Heart right ventricle (tissue), 16 donors: ENCODE data around the gene PCGF1. TPM values are rescaled to one million over a fixed set of nuclear protein-coding genes. Genes with fewer than 3 reads are reported as not detected.

Source experiments
- ATAC-seq, 8 donors: fragments of 200-7000 bp; cut with Tn5 transposase; one replicate each; pipeline ENCODE4 v1.9.1; 2020; ENCODE audit warnings: mild to moderate bottlenecking in 8 of 8, moderate library complexity in 8 of 8, moderate number of reproducible peaks in 1 of 8
- DNase-seq, 2 donors: peaks; one replicate each; pipeline ENCODE4 v3.0.0-alpha.2; 2020
- H3K27ac ChIP-seq, 10 donors: fragments of 200-600 bp; sonication (generic) in 2 of 10; one replicate each; pipeline versions ENCODE4 v1.5.0 to v1.8.0; 2020 to 2022; ENCODE audit warnings: mild to moderate bottlenecking in 3 of 10
- H3K27me3 ChIP-seq, 7 donors: fragments of 200-600 bp; one replicate each; pipeline ENCODE4 v1.8.0; 2021 to 2022; ENCODE audit warnings: mild to moderate bottlenecking in 2 of 7
- H3K36me3 ChIP-seq, 9 donors: fragments of 200-600 bp; sonication (generic) in 1 of 9; one replicate each; pipeline versions ENCODE4 v1.5.0 to v1.8.0; 2020 to 2022; ENCODE audit warnings: mild to moderate bottlenecking in 2 of 9
- H3K4me1 ChIP-seq, 9 donors: fragments of 200-600 bp; sonication (generic) in 1 of 9; one replicate each; pipeline versions ENCODE4 v1.5.0 to v1.8.0; 2020 to 2022; ENCODE audit warnings: mild to moderate bottlenecking in 4 of 9
- H3K4me3 ChIP-seq, 10 donors: fragments of 200-600 bp; sonication (generic) in 2 of 10; one replicate each; pipeline versions ENCODE4 v1.5.0 to v1.8.0; 2020 to 2022; ENCODE audit warnings: mild to moderate bottlenecking in 7 of 10, moderate library complexity in 2 of 10
- H3K9me3 ChIP-seq, 11 donors: fragments of 200-600 bp in 10 of 11; sonication (generic) in 2 of 11; one replicate each; pipeline versions ENCODE4 v1.5.0 to v1.8.0; 2013 to 2022; ENCODE audit warnings: mild to moderate bottlenecking in 2 of 11, control low read depth in 1 of 11, moderate library complexity in 1 of 11
- CTCF ChIP-seq, 9 donors: fragments of 200-600 bp; sonication (generic) in 2 of 9; IDR thresholded peaks; one replicate each; pipeline versions ENCODE4 v1.5.0 to v1.8.0; 2021 to 2022; ENCODE audit warnings: antibody characterized with exemption in 9 of 9, mild to moderate bottlenecking in 5 of 9, moderate library complexity in 1 of 9
- WGBS, 2 donors: extraction: QIAGEN DNeasy Blood & Tissue Kit; methylation state at CpG; one replicate each; pipeline ENCODE4 v1.1.7; 2013; ENCODE audit warnings: inconsistent platforms in 1 of 2; 5-methylcytosine and 5-hydroxymethylcytosine counted together
- intact Hi-C, 10 donors: fragments of 100-400 bp; cut with DNase I; formaldehyde crosslinking; loops; one replicate each; pipeline versions ENCODE4 v1.11.1 to v1.14.2; 2022
- polyA plus RNA-seq, 2 donors: library from polyadenylated mRNA; stranded (reverse); fragments of 200-250 nt; gene quantifications; one replicate each; pipeline ENCODE4 v1.2.3, GENCODE V29; 2013
- total RNA-seq, 10 donors: library from RNA; stranded (reverse); fragmentation: NEBNext Ultra II Directional in 3 of 10; extraction: Animal tissue kit (Norgen Biotek cat#: 25700) in 3 of 10; gene quantifications; one replicate each; pipeline versions ENCODE4 v1.2.1 to v1.2.4, GENCODE V29; 2021 to 2023
- donor health status: Arrhythmogenic right ventricular cardiomyopathy.
- donor health status: ischemic (EF 13 %, LVEDD 7.1; RV severe dilation, severe dysfunction).
- donor health status: healthy with polysubstance abuse.
- donor health status: DM: no; HTN: yes; CAD: no.
- donor health status: DM: no; HTN: no; CAD: no.
- donor health status: ischemic (EF 25% LVEDD 6.9; RV normal size, moderate dysfunction).
- donor health status: ischemic (EF 25% LVEDD 5.7; RV mildly dilated, moderate dysfunction).
- donor health status: healthy.
- donor health status: DM: yes; HTN: yes; CAD: no.
- donor health status: Ischemic cardiomyopathy.
- donor health status: ischemic (EF 35%, LVEDD 5.7; RV mildly dilated, moderate dysfunction).
- donor health status: nonischemic (EF 11% LVEDD 7.7; RV severe dilation, severe dysfunction).
- donor health status: DM: yes; HTN: yes; CAD: no.
- donor health status: PGD.
- donor health status: ischemic (EF 29% LVEDD 5.4; RV normal size, mild dysfunction).
- donor health status: nonischemic (EF 23%, LVEDD 6.1; RV moderate dilation, normal function).

PCGF1 gene
- total and polyA plus RNA-seq, 12 donors, result 10.7 to 27.7 (median 16.0) TPM

GRCh38 chr2:74552914-74553811 is 45.7 kb upstream of the PCGF1 start:
- Histone ChIP-seq H3K27ac (peak overlapping the region; percentile 43 to 91 (median 89)), H3K4me3 (peak overlapping the region; percentile 40 to 83 (median 76)), H3K4me1 (peaks cover 12 to 52% (median 26%) of the 10 kb centered on the region in 9 donors), H3K27me3 (peaks cover 0 to 15% (median 0%) of the 10 kb centered on the region in 7 donors), H3K9me3 (no peaks in the 10 kb centered on the region), H3K36me3 (peaks cover 0 to 11% (median 0%) of the 10 kb centered on the region in 9 donors)
- DNase-seq, result no peak
- ATAC-seq, result peak in 1 of 8 donors; percentile 1
- 49 to 52% methylated on average over 27 of the region's 27 CpGs for WGBS, 2 donors
- intact Hi-C loops, result loop anchor here in 1 of 10 donors (2.0 kb wide), 1 partner anchor 22 kb away; no protein-coding TSS in a partner anchor
- no peak for TF ChIP-seq CTCF (IDR thresholded peaks at IDR 0.05)

- no peak for TF ChIP-seq CTCF (IDR thresholded peaks at IDR 0.05)
- intact Hi-C loops, result loop anchor here in 1 of 10 donors (2.0 kb wide), 1 partner anchor 21 kb away; no protein-coding TSS in a partner anchor
- peaks cover 0 to 11% (median 0%) of the 10 kb centered on the region in 9 donors for H3K36me3 ChIP-seq
- peak overlapping the region in 7 of 10 donors; percentile 67 to 83 (median 79) for H3K4me3 ChIP-seq
- DNase-seq (no peak), ATAC-seq (no peak)
- 68 to 71% methylated on average over 21 of the region's 21 CpGs for WGBS, 2 donors
- no peaks in the 10 kb centered on the region for H3K9me3 ChIP-seq
- peak overlapping the region in 6 of 10 donors; percentile 81 to 91 (median 90) for H3K27ac ChIP-seq
- peaks cover 0 to 19% (median 0%) of the 10 kb centered on the region in 7 donors for H3K27me3 ChIP-seq
- H3K4me1 ChIP-seq, result peaks cover 12 to 54% (median 30%) of the 10 kb centered on the region in 9 donors
Measured at GRCh38 chr2:74551942-74552913, 44.7 kb upstream of the PCGF1 start.

DNA sequence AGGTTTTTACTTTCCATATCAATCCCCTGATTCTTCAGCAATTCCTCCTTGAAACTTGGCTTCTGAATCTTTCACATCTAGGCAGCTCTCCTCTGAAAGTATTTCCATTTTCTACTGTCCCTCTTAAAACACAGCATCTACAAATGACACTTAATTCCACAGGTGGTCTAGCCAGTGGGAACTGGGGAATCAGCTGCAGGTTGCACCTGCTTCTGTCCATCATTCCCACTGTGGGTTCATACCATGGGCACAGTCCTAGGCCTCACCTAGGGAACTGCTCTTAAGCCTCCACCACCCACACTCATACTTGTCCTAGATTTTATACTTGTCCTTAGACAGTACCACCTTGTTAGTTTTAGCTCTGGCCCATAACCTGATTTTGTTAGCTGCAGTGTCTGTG is 44.0 kb upstream of the PCGF1 start:
- no peak for TF ChIP-seq CTCF (IDR thresholded peaks at IDR 0.05)
- Histone ChIP-seq H3K27ac (no peak overlapping the region), H3K4me1 (peaks cover 12 to 52% (median 30%) of the 10 kb centered on the region in 9 donors), H3K9me3 (no peaks in the 10 kb centered on the region), H3K36me3 (peaks cover 0 to 6% (median 0%) of the 10 kb centered on the region in 9 donors), H3K27me3 (peaks cover 0 to 19% (median 0%) of the 10 kb centered on the region in 7 donors), H3K4me3 (no peak overlapping the region)
- ATAC-seq, result no peak
- intact Hi-C loops, result no loop called here
- no peak for DNase-seq

DNA sequence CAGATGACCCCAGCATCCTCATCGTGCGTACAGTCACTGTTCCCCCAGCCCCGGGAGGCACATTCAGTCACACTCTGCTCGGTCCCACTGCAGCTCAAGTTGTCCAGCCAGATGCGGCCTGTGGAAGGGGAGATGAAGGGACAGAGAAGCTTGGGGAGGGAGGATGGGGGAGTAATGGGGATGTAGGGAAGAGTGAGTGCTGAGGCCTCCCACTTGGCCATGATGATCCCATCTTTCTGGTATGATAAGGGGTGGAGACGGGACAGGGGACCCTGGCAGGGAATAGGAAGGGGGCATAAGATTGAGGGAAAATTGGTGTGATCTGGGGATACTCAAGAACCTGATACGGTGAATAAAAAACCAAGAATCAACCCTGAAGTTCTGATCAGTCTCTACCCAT is 42.7 kb upstream of the PCGF1 start:
- DNase-seq (no peak), ATAC-seq (no peak)
- Histone ChIP-seq H3K4me1 (peaks cover 10 to 39% (median 24%) of the 10 kb centered on the region in 9 donors), H3K27me3 (peaks cover 0 to 19% (median 0%) of the 10 kb centered on the region in 7 donors), H3K9me3 (no peaks in the 10 kb centered on the region), H3K27ac (no peak overlapping the region), H3K36me3 (no peaks in the 10 kb centered on the region), H3K4me3 (no peak overlapping the region)
- WGBS, 2 donors, result 71 to 85% methylated on average over 7 of the region's 7 CpGs
- intact Hi-C loops, result no loop called here
- no peak for TF ChIP-seq CTCF (IDR thresholded peaks at IDR 0.05)
